Measurements from ENCODE around the gene LRRC2.

The LRRC2 gene

DNA sequence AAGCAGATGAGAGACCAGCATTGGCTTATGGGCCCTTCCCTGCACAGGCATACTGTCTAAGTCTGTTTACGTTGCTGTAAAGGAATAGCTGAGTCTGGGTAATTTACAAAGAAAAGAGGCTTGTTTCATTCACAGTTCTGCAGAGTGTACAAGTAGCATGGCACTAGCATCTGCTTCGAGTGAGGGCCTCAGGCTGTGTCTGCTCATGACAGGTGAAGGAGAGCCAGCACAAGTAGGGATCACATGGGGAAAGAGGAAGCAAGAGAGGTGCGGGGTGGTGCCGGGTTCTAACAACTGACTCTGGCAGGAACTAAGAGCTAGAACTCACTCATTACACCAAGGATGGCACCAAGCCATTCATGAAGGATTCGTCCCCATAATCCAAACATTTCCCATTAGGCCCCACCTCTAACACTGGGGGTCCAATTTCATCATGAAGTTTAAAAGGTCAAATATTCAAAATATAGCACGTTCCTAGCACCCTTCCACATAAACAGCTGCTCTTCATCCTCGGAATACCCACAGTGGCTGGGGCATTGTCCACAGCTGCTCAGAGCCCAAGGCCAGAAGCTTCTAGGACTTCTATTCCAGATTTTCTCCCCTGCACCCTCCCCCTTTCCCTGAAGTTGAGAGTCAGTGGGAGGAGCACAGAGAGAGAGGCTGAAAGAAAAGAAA lies 62.8 kb downstream of the LRRC2 start:
- Histone ChIP-seq H3K27me3 (ENCODE audit: insufficient read depth, poor library complexity, severe bottlenecking) (no peaks in the 10 kb centered on the region), H3K27ac (replicated peaks) (no peak overlapping the region), H3K4me3 (replicated peaks; ENCODE audit: insufficient read depth, low read length) (no peak overlapping the region)
- TF ChIP-seq CTCF (IDR thresholded peaks at IDR 0.05; ENCODE audit: insufficient read depth, low read length): no peak
- no peak for TF ChIP-seq SPI1 (IDR thresholded peaks at IDR 0.05; ENCODE audit: borderline replicate concordance, low read depth)
- TF ChIP-seq GABPA (IDR thresholded peaks at IDR 0.05; ENCODE audit: low read depth): no peak
- TF ChIP-seq, protein P1, sequence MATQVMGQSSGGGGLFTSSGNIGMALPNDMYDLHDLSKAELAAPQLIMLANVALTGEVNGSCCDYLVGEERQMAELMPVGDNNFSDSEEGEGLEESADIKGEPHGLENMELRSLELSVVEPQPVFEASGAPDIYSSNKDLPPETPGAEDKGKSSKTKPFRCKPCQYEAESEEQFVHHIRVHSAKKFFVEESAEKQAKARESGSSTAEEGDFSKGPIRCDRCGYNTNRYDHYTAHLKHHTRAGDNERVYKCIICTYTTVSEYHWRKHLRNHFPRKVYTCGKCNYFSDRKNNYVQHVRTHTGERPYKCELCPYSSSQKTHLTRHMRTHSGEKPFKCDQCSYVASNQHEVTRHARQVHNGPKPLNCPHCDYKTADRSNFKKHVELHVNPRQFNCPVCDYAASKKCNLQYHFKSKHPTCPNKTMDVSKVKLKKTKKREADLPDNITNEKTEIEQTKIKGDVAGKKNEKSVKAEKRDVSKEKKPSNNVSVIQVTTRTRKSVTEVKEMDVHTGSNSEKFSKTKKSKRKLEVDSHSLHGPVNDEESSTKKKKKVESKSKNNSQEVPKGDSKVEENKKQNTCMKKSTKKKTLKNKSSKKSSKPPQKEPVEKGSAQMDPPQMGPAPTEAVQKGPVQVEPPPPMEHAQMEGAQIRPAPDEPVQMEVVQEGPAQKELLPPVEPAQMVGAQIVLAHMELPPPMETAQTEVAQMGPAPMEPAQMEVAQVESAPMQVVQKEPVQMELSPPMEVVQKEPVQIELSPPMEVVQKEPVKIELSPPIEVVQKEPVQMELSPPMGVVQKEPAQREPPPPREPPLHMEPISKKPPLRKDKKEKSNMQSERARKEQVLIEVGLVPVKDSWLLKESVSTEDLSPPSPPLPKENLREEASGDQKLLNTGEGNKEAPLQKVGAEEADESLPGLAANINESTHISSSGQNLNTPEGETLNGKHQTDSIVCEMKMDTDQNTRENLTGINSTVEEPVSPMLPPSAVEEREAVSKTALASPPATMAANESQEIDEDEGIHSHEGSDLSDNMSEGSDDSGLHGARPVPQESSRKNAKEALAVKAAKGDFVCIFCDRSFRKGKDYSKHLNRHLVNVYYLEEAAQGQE (IDR thresholded peaks at IDR 0.05; ENCODE audit: insufficient replicate concordance, low read depth): no peak
- TF ChIP-seq POLR2AphosphoS5 (IDR thresholded peaks at IDR 0.05; ENCODE audit: low read depth): no peak
- peak in 1 of 2 experiments; percentile 22 for DNase-seq (ENCODE audit: low read depth in 1 of 2, low spot score in 1 of 2)

DNA sequence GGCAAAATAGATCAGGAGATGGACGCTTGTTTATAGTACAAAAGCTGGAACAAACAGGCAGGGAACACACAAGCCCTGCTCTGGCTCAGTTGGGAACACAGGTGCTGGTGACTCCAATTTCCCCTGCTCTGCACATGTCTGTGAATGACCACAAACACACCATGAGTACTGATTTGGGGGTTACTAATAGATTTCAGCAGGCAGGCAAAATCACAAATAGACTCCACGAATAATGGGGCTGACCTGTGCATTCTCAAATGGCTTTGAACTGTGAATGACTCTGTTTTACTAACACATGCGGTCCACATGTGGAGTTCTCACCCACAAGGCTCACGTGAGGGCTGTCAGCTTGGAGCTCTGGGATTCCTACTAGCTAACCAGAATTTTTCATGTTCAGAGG lies 64.4 kb downstream of the LRRC2 start:
- no peak overlapping the region for H3K4me3 ChIP-seq (replicated peaks; ENCODE audit: insufficient read depth, low read length)
- no peaks in the 10 kb centered on the region for H3K27me3 ChIP-seq (ENCODE audit: insufficient read depth, poor library complexity, severe bottlenecking)
- no peak for DNase-seq (ENCODE audit: low read depth in 1 of 2, low spot score in 1 of 2)
- TF ChIP-seq CTCF (IDR thresholded peaks at IDR 0.05; ENCODE audit: insufficient read depth, low read length) (no peak), GABPA (IDR thresholded peaks at IDR 0.05; ENCODE audit: low read depth) (no peak), SPI1 (IDR thresholded peaks at IDR 0.05; ENCODE audit: borderline replicate concordance, low read depth) (no peak), POLR2AphosphoS5 (IDR thresholded peaks at IDR 0.05; ENCODE audit: low read depth) (no peak)
- TF ChIP-seq, protein P1 (IDR thresholded peaks at IDR 0.05; ENCODE audit: insufficient replicate concordance, low read depth): no peak
- H3K27ac ChIP-seq (replicated peaks): no peak overlapping the region

DNA sequence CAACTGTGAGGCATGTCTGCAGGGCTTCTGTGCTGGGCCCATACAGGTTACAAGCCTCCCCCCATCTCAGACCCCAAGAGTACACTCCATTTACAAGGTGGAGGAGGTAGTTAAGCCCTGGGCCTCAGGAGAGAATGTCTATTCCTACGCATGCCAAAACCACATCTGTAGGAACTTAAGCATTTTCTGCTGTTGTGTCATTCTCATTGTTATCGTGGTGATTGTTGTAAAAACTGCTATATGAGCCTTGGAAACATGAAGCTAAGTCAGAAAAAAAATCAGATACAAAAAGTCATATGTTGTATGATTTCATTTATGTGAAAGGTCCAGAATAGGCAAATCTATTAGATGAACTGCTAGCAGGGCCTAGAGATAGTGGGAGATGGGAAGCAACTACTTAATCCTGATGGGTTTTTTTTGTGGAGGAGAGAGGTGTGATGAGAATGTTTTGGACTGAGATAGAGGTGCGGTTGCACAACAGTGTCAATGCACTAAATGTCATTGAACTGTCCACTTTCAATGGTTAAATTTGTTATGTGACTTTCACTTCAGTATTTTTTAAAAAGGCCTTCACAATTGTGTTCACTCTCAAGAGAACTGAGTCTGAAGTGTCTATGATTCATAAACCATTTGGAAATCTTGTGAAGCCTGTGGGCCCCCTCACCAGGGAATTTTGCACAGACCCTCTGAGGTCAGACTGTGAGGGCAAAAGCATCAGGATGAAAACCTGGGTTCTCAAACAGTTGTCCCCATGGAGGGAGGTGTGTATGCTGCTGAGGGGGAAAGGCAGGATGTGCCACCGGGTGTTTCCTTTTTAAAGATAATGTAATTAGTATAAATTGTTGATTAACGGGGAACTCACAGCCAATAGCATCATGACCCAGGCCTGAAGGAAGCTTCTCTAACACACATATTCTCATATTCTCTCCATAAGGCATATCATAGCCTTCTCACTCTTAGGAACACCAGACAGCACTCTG lies 65.2 kb downstream of the LRRC2 start:
- H3K4me3 ChIP-seq (replicated peaks; ENCODE audit: insufficient read depth, low read length): no peak overlapping the region
- no peak for TF ChIP-seq SPI1 (IDR thresholded peaks at IDR 0.05; ENCODE audit: borderline replicate concordance, low read depth)
- TF ChIP-seq GABPA (IDR thresholded peaks at IDR 0.05; ENCODE audit: low read depth): no peak
- no peak overlapping the region for H3K27ac ChIP-seq (replicated peaks)
- DNase-seq (ENCODE audit: low read depth in 1 of 2, low spot score in 1 of 2): no peak
- no peaks in the 10 kb centered on the region for H3K27me3 ChIP-seq (ENCODE audit: insufficient read depth, poor library complexity, severe bottlenecking)

DNA sequence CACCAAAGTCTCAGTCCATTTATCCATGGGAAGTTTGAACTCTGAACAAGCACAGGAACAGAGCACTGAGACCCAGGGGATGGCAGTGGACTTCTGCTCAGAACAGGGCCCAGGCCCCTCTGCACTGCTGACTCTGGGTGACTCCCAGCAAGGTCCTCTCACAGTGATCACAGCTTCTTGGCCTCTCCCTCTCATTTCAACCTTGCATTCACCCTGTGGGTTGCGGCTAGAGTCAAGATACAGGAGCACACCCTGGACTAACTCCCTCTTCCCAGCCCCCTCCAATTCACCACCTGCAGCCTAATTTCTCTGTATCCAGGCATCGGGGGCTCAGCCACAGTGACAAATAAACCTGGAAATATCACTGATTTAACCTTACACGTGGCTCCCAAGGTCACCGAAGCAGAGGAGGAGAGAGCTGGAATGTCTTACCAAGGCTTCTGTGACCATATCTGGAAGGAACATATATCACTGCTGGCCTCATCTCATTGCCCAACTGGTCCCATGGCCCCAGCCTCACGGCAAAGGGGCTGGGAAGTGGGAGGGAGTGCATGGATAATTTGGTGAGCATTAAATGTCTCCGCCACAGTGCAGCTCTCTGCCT lies 67.1 kb downstream of the LRRC2 start:
- Histone ChIP-seq H3K4me3 (replicated peaks; ENCODE audit: insufficient read depth, low read length) (no peak overlapping the region), H3K27ac (replicated peaks) (no peak overlapping the region), H3K27me3 (ENCODE audit: insufficient read depth, poor library complexity, severe bottlenecking) (no peaks in the 10 kb centered on the region)
- DNase-seq (ENCODE audit: low read depth in 1 of 2, low spot score in 1 of 2): no peak
- TF ChIP-seq CTCF (IDR thresholded peaks at IDR 0.05; ENCODE audit: insufficient read depth, low read length) (no peak), SPI1 (IDR thresholded peaks at IDR 0.05; ENCODE audit: borderline replicate concordance, low read depth) (no peak), GABPA (IDR thresholded peaks at IDR 0.05; ENCODE audit: low read depth) (no peak), POLR2AphosphoS5 (IDR thresholded peaks at IDR 0.05; ENCODE audit: low read depth) (no peak)
- TF ChIP-seq, protein P1 (IDR thresholded peaks at IDR 0.05; ENCODE audit: insufficient replicate concordance, low read depth): no peak

All from HL-60 (cell line).